Right kidney (tissue), 1 donor: ENCODE results near the gene METTL2A.
"Not testable (repeated sequence)": the region's sequence is repeated elsewhere in the genome, so short reads cannot be mapped to it uniquely, and the experiment has no call there.

Experiments used
- DNase-seq: peaks from one replicate; pipeline ENCODE4 v3.0.0-alpha.2; 2016

Gene METTL2A

DNA sequence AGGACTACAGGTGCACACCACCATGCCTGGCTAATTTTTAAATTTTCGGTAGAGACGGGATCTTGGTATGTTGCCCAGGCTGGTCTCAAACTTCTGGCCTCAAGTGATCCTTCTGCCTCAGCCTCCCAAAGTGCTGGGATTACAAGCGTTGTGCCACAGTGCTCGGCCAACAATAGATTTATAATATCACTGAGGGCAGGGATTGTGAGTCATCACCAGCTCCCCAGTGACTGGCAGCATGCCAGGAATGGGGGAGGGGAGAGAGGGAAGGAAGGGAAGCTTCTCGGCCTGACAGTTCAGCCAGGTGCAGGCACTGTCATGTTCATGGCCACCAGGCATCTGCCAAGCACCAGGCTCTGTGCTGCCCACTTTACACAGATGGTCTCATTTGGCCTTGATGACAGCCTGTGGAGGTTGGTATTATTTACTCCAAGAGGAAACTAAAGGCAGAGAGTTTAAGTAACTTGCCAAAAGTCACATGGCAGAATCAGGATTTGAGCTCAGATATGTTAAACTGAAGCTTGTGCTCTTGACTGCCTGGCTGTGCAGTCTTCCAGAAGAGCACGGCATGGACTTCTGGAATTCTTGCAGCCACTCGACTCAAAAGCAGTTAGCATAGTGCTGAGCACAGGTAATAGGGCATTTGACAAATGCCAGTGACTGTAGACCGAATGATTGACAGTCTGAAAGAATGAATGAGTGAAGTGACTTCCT, 47.1 kb downstream of the METTL2A start:
- peak; percentile 25 for DNase-seq

GRCh38 chr17:62471380-62471880, 47.7 kb downstream of the METTL2A start:
- peak; percentile 27 for DNase-seq

GRCh38 chr17:62473030-62473982, 49.6 kb downstream of the METTL2A start:
- DNase-seq, result not testable (repeated sequence)

DNA sequence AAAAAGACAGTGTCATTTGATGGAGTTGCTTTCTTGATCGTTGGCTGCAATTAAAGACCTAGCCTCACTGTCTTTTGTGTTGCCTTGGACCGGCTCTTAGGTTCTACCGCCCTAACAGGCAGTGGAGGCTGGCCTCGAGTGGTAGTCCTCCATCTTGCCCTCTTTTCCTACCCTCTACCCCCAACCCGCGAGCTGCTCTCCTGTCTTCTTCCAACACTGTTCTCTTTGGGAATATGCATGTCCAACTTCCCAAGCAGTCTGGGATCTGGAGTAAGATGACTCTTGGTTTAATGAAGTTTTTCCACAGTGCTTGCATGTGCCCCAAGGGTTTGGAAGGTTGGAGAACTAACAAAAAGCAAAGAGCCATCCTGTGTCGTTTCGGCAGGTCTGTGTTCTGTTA, 53.4 kb downstream of the METTL2A start:
- not testable (repeated sequence) for DNase-seq

DNA sequence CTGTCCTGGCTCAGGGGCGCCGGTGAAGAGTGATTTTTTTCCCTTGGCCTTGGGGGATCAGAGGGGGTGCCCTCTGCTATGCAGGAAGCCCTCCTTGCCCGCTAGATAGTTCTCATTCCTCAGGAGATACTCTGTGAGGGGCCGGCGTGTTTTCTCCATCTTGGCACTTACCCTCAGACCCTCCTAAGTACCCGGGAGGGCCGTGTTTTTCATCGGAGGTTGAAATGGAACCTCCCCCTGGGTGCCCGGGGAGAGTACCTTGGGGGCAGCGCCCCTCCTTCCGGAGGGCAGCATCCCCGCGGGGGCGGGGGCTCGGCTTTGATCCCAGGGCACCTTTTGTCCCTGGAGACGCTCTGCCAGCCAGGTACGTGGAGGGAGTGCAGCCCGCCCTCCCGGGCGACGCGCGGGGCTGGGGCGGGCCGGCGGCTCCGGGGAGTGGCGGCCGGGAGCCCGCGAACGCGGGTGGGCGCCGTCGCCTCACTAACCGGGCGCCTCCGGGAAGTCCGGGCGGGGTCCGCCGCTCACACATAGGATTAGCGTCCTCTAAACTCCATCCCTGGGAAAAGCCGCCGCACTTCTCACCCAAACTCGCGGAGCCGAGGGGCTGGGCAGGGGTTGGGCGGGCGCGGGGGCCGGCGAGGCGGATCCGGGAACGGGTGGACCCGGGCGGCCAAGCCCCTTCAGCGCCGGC, 54.2 kb downstream of the METTL2A start:
- peak; percentile 69 for DNase-seq

DNA sequence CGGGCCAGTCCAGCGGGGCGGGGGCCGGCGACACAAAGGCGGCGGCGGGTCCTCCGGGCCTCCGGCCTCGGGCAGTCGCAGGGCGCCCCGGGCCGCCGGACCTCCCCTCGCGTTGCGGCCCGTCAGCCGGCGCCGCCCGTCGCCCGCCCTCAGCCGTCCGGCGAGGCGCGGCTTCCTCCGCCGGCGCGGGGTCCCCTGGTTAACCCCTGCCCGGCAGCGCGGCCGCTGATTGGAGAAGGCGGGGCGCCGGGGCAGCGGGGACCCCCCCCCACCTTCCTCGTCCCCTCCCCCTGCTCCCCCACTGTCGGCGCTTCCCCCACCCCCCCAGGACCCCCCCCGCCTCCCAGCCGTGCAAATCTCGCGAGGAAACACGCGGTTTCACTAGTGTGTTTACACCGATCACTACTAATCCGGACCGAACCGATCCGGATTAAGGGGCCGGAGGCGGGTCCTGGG, 54.8 kb downstream of the METTL2A start, which contains the start of gene TLK2:
TSS of gene TLK2 (plus strand) at position 402 of the 456 bp plus-strand sequence. CDS start 2,301 bp downstream, outside the sequence.
- DNase-seq, result no peak

- peak; percentile 82 for DNase-seq
These were observed 55.4 kb downstream of the METTL2A start for GRCh38 chr17:62478880-62479638.

DNA sequence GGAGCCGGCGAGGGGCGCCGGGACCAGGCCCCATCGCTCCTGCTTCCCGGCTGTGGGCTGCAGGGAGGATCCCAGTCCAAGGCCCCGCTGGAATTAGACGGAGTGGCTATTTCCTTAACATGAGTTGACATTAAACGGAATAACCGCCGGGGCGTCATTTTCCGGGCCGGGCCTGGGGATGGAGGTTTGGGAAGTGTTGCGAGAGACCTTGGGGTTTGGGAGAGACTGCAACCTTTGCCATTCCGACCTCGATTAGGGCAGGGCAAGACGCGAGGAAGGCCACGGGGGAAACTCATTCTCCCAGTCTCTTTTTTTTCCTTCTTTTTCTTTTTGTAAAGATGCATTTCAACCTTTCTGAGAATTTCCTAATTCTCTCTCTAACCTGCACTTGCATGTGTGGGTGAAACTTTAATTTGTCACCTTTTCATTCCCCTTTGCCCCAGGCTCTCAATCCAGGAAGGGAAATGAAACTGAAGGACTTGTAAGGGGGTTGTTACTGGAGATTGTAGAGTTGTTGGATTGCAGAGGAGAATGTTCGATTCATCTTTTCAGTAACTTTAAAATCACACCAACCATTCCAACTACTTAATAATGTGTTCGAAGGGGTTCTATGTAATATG, 56.1 kb downstream of the METTL2A start:
- DNase-seq, result peak; percentile 69

GRCh38 chr17:62482553-62482952, 58.9 kb downstream of the METTL2A start:
- DNase-seq, result not testable (repeated sequence)

DNA sequence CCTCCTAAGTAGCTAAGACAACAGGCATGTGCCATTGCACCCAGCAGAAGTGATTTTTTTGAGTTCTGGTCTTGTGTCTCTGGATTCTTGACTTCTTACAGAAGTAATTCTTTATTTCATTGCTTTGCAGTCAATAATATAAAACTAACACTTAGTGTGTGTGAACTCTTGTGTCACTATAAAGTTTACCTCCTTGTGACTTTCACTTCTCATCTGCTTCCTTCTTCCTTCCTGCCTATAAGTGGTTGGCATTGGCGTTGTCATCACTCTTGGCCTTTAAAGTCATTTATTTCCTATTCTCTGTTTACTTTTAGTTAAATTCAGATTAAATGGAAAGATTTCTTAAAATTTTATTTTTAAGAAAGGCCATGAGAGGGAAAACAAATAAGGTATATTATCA, 67.3 kb downstream of the METTL2A start:
- not testable (repeated sequence) for DNase-seq

DNA sequence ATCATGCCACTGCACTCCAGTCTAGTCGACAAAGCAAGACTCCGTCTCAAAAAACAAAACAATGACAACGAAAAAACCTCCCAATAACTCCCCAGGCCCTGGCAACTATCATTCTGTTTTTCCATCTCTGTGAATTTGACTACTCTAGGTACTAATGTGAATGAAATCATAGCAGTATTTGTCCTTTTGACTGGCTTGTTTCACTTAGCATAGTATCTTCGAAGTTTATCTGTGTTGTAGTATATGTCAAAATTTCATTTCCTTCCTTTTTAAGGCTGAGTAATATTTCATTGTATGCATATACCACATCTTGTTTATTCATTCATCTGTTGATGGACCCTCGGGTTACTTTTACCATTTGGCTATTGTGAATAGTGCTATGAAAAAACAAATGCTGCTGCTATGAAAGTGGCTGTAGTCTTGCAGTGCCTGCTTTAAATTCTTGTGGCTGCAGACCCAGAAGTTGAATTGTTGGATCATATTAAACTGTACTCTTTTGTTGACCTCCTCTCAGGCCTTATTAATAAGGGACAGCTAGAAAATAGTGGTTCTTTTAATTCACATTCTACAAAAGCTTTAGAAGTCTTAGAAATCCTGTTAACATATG, 69.5 kb downstream of the METTL2A start:
- DNase-seq, result not testable (repeated sequence)

GRCh38 chr17:62494073-62494472, 70.4 kb downstream of the METTL2A start:
- not testable (repeated sequence) for DNase-seq

DNA sequence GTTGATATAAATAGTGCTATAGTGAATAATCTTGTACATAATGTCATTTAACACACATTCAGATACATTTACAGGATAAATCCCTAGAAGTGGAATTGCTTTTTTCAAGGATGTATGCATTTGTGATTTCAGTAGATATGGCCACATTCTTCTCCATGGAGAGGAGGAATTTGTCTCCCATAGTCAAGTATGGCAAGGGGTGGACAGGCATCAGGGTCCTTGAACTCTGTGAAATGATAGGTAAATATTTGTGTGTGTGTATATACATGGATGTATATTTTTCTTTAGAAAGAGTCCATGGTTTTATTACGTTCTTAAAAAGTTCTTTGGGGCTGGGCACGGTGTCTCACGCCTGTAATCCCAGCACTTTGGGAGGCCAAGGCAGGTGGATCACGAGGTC, 72.6 kb downstream of the METTL2A start:
- DNase-seq, result not testable (repeated sequence)

- not testable (repeated sequence) for DNase-seq
These were observed 75.1 kb downstream of the METTL2A start for GRCh38 chr17:62498796-62499195.
